Sigmoid colon (tissue), 4 donors: ENCODE data around the gene RIC1.

ENCODE experiments used
- CTCF ChIP-seq, 4 experiments: fragments of 450-650 bp in 3 of 4; fragments of 200-600 bp in 1 of 4; IDR thresholded peaks; one replicate each; pipeline ENCODE4 v1.5.1; 2016 to 2019; ENCODE audit warnings: antibody characterized with exemption in 4 of 4, mild to moderate bottlenecking in 3 of 4, moderate library complexity in 2 of 4
- EP300 ChIP-seq, 4 donors: sonication (generic); formaldehyde crosslinking; IDR thresholded peaks; one replicate each; pipeline ENCODE4 v1.6.1; 2017; ENCODE audit warnings: antibody characterized with exemption in 4 of 4
- POLR2A ChIP-seq, 2 donors: fragments of 450-650 bp; IDR thresholded peaks; one replicate each; pipeline ENCODE4 v1.6.1; 2016; ENCODE audit warnings: antibody characterized with exemption in 2 of 2, mild to moderate bottlenecking in 2 of 2, moderate library complexity in 2 of 2
- POLR2AphosphoS5 ChIP-seq, 4 donors: sonication (generic); formaldehyde crosslinking; IDR thresholded peaks; one replicate each; pipeline ENCODE4 v1.6.1; 2017; ENCODE audit warnings: antibody characterized with exemption in 4 of 4

DNA sequence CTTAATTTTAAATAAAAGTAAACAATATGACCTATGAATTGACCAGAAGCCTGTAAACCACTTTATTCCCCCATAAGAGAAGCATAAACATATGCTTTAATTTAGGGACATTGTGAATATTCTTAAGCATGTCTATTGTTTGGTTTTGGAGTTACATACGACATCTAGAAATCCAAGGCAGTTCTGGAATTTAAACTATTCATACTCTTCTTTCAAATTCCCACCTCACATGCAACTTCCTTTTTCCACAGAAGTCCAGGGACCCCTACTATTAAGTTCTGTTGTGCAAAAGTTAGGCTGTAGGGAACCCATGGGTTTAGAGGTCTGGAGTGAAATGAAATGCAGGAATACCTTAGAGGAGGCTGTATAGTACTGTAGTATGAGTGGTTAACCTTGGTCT lies 2.1 kb downstream of the RIC1 start:
- TF ChIP-seq POLR2A (IDR thresholded peaks at IDR 0.05) = no peak
- no peak for TF ChIP-seq POLR2AphosphoS5 (IDR thresholded peaks at IDR 0.05)
- no peak for TF ChIP-seq CTCF (IDR thresholded peaks at IDR 0.05)
- no peak for TF ChIP-seq EP300 (IDR thresholded peaks at IDR 0.05)
